Trophoblast cell (in vitro differentiated cells and primary cell): ENCODE measurements around the gene UPK2.

Experiments
- DNase-seq, 2 donors: peaks; one replicate each; pipeline ENCODE4 v3.0.0-alpha.2; 2016
- H2AFZ ChIP-seq: 2 replicates; pipeline ENCODE4 v1.6.1; 2013; ENCODE audit warnings: low read length, moderate library complexity, mild to moderate bottlenecking; ENCODE audit not compliant: insufficient read depth, poor library complexity
- H2AK5ac ChIP-seq: 2 replicates; pipeline ENCODE4 v1.6.1; 2013; ENCODE audit warnings: mild to moderate bottlenecking, low read length
- H2BK120ac ChIP-seq: 2 replicates; pipeline ENCODE4 v1.6.1; 2013; ENCODE audit warnings: low read length, mild to moderate bottlenecking, moderate library complexity; ENCODE audit not compliant: insufficient read depth, poor library complexity
- H2BK12ac ChIP-seq: 2 replicates; pipeline ENCODE4 v1.6.1; 2013; ENCODE audit warnings: mild to moderate bottlenecking, low read length, moderate library complexity
- H2BK5ac ChIP-seq: 2 replicates; pipeline ENCODE4 v1.6.1; 2013; ENCODE audit warnings: low read length, low read depth, moderate library complexity, mild to moderate bottlenecking; ENCODE audit not compliant: poor library complexity
- H3K14ac ChIP-seq: 2 replicates; pipeline ENCODE4 v1.6.1; 2013; ENCODE audit warnings: mild to moderate bottlenecking, low read length
- H3K18ac ChIP-seq: 2 replicates; pipeline ENCODE4 v1.6.1; 2013; ENCODE audit warnings: mild to moderate bottlenecking, low read length
- H3K23ac ChIP-seq: 2 replicates; pipeline ENCODE4 v1.6.1; 2013; ENCODE audit warnings: low read length
- H3K27ac ChIP-seq: 2 replicates; pipeline ENCODE4 v1.5.1; 2013; ENCODE audit warnings: low read depth, mild to moderate bottlenecking, inconsistent platforms, low read length, moderate library complexity
- H3K27me3 ChIP-seq: 2 replicates; pipeline ENCODE4 v1.6.1; 2013; ENCODE audit warnings: inconsistent platforms, mild to moderate bottlenecking, low read length, moderate library complexity; ENCODE audit not compliant: insufficient read depth
- H3K36me3 ChIP-seq, 2 experiments: 1 replicate in 1 of 2; 2 replicates in 1 of 2; pipeline ENCODE4 v1.6.1; 2013; ENCODE audit warnings: low read length in 2 of 2, mild to moderate bottlenecking in 2 of 2, moderate library complexity in 1 of 2; ENCODE audit not compliant: insufficient read depth in 2 of 2, control insufficient read depth in 1 of 2
- H3K4ac ChIP-seq: 2 replicates; pipeline ENCODE4 v1.6.1; 2013; ENCODE audit warnings: low read depth, mild to moderate bottlenecking, low read length, moderate library complexity
- H3K4me1 ChIP-seq, 2 experiments: 1 replicate in 1 of 2; 2 replicates in 1 of 2; pipeline ENCODE4 v1.6.1; 2013; ENCODE audit warnings: low read length in 2 of 2, mild to moderate bottlenecking in 2 of 2, moderate library complexity in 1 of 2; ENCODE audit not compliant: insufficient read depth in 2 of 2, control insufficient read depth in 1 of 2
- H3K4me2 ChIP-seq: 2 replicates; pipeline ENCODE4 v1.6.1; 2013; ENCODE audit warnings: inconsistent platforms, mild to moderate bottlenecking, low read length, moderate library complexity
- H3K4me3 ChIP-seq: 2 replicates; pipeline ENCODE4 v1.5.1; 2013; ENCODE audit warnings: mild to moderate bottlenecking, low read depth, low read length, inconsistent platforms
- H3K79me1 ChIP-seq: one replicate; pipeline ENCODE4 v1.6.1; 2013; ENCODE audit warnings: low read length
- H3K79me2 ChIP-seq: 2 replicates; pipeline ENCODE4 v1.6.1; 2013; ENCODE audit warnings: low read length, mild to moderate bottlenecking; ENCODE audit not compliant: control insufficient read depth, insufficient read depth, poor library complexity
- H3K9ac ChIP-seq: 2 replicates; pipeline ENCODE4 v1.6.1; 2013; ENCODE audit warnings: mild to moderate bottlenecking, low read length
- H3K9me3 ChIP-seq: 2 replicates; pipeline ENCODE4 v1.6.1; 2013; ENCODE audit warnings: low read depth, mild to moderate bottlenecking, control low read depth, inconsistent platforms, low read length; ENCODE audit not compliant: insufficient read depth
- H4K12ac ChIP-seq: 2 replicates; pipeline ENCODE4 v1.6.1; 2013; ENCODE audit warnings: low read depth, mild to moderate bottlenecking, low read length, moderate library complexity
- H4K8ac ChIP-seq: 2 replicates; pipeline ENCODE4 v1.6.1; 2013; ENCODE audit warnings: low read depth, mild to moderate bottlenecking, low read length, moderate library complexity
- H4K91ac ChIP-seq: one replicate; pipeline ENCODE4 v1.6.1; 2013; ENCODE audit warnings: low read depth, mild to moderate bottlenecking, low read length, moderate library complexity
- WGBS: extraction: QIAGEN DNeasy Blood & Tissue Kit; methylation state at CpG from one replicate; pipeline ENCODE4 v1.1.7; 2013; ENCODE audit warnings: missing lambda C conversion rate; ENCODE audit not compliant: insufficient read length, insufficient coverage; ENCODE audit errors: extremely low coverage; 5-methylcytosine and 5-hydroxymethylcytosine counted together

Gene UPK2

GRCh38 chr11:118909619-118910308 lies 46.3 kb upstream of the UPK2 start:
- H4K12ac ChIP-seq: peak overlapping the region; percentile 47
- H3K4me1 ChIP-seq: peaks cover 55 to 65% of the 10 kb centered on the region in 2 experiments
- DNase-seq: no peak
- no peaks in the 10 kb centered on the region for H3K9me3 ChIP-seq
- no peaks in the 10 kb centered on the region for H3K27me3 ChIP-seq
- H4K8ac ChIP-seq: peak overlapping the region; percentile 75
- H2AFZ ChIP-seq: peak overlapping the region; percentile 79
- H3K79me2 ChIP-seq: peaks cover 45% of the 10 kb centered on the region
- peaks cover 51% of the 10 kb centered on the region for H3K79me1 ChIP-seq
- peak overlapping the region; percentile 92 for H2BK120ac ChIP-seq
- peak overlapping the region; percentile 88 for H2BK5ac ChIP-seq
- peak overlapping the region; percentile 74 for H2AK5ac ChIP-seq
- H3K27ac ChIP-seq: peak overlapping the region; percentile 97
- peak overlapping the region; percentile 95 for H2BK12ac ChIP-seq
- peak overlapping the region; percentile 87 for H3K18ac ChIP-seq
- H4K91ac ChIP-seq: peak overlapping the region; percentile 98
- H3K14ac ChIP-seq: peak overlapping the region; percentile 90
- H3K4ac ChIP-seq: peak overlapping the region; percentile 87
- no CpG with 5 or more reads among the region's 21 CpGs for WGBS
- peak overlapping the region; percentile 16 for H3K9ac ChIP-seq
- H3K23ac ChIP-seq: no peak overlapping the region
- H3K36me3 ChIP-seq: peaks cover 32 to 33% of the 10 kb centered on the region in 2 experiments
- H3K4me3 ChIP-seq: peak overlapping the region; percentile 40
- H3K4me2 ChIP-seq: peak overlapping the region; percentile 57

GRCh38 chr11:118910309-118911112 lies 45.6 kb upstream of the UPK2 start:
- Histone ChIP-seq H2BK120ac (peak overlapping the region; percentile 99), H2BK12ac (peak overlapping the region; percentile 95), H3K14ac (peak overlapping the region; percentile 92), H4K8ac (peak overlapping the region; percentile 75), H2BK5ac (peak overlapping the region; percentile 95), H4K12ac (peak overlapping the region; percentile 65), H4K91ac (peak overlapping the region; percentile 99), H2AFZ (peak overlapping the region; percentile 79), H3K18ac (peak overlapping the region; percentile 94), H3K36me3 (peaks cover 35% of the 10 kb centered on the region in 2 experiments), H3K9ac (peak overlapping the region; percentile 84), H3K4ac (peak overlapping the region; percentile 87), H3K4me2 (peak overlapping the region; percentile 63), H3K4me1 (peaks cover 61 to 71% of the 10 kb centered on the region in 2 experiments), H3K79me2 (peaks cover 49% of the 10 kb centered on the region), H3K27ac (peak overlapping the region; percentile 100), H3K9me3 (no peaks in the 10 kb centered on the region), H3K27me3 (no peaks in the 10 kb centered on the region), H3K4me3 (peak overlapping the region; percentile 48), H3K23ac (no peak overlapping the region), H2AK5ac (peak overlapping the region; percentile 93), H3K79me1 (peaks cover 53% of the 10 kb centered on the region)
- DNase-seq: peak; percentile 92 to 93
- no CpG with 5 or more reads among the region's 67 CpGs for WGBS

GRCh38 chr11:118911113-118911879 lies 44.8 kb upstream of the UPK2 start:
- H3K27me3 ChIP-seq: no peaks in the 10 kb centered on the region
- no peaks in the 10 kb centered on the region for H3K9me3 ChIP-seq
- peak overlapping the region; percentile 66 for H3K4ac ChIP-seq
- no peak overlapping the region for H3K4me3 ChIP-seq
- peak overlapping the region; percentile 94 for H2BK120ac ChIP-seq
- H4K12ac ChIP-seq: peak overlapping the region; percentile 65
- peaks cover 69 to 78% of the 10 kb centered on the region in 2 experiments for H3K4me1 ChIP-seq
- no CpG with 5 or more reads among the region's 21 CpGs for WGBS
- peak overlapping the region; percentile 100 for H3K27ac ChIP-seq
- peaks cover 32 to 34% of the 10 kb centered on the region in 2 experiments for H3K36me3 ChIP-seq
- H4K8ac ChIP-seq: peak overlapping the region; percentile 75
- peaks cover 56% of the 10 kb centered on the region for H3K79me2 ChIP-seq
- DNase-seq: peak; percentile 62 to 64
- peak overlapping the region; percentile 53 for H2AFZ ChIP-seq
- peak overlapping the region; percentile 96 for H3K18ac ChIP-seq
- peak overlapping the region; percentile 99 for H4K91ac ChIP-seq
- H3K4me2 ChIP-seq: peak overlapping the region; percentile 63
- H3K14ac ChIP-seq: peak overlapping the region; percentile 96
- H2AK5ac ChIP-seq: peak overlapping the region; percentile 69
- H3K9ac ChIP-seq: peak overlapping the region; percentile 7
- peak overlapping the region; percentile 95 for H2BK5ac ChIP-seq
- no peak overlapping the region for H3K23ac ChIP-seq
- H3K79me1 ChIP-seq: peaks cover 59% of the 10 kb centered on the region
- peak overlapping the region; percentile 97 for H2BK12ac ChIP-seq
